Neural cell (in vitro differentiated cells): ENCODE data around the gene SDR42E1. TPM values are rescaled to one million over a fixed set of nuclear protein-coding genes. Genes with fewer than 3 reads are reported as not detected.

Experiments used
- H2AFZ ChIP-seq: fragments of 200-600, 300-800 bp; sonication (generic), shearing (Covaris generic); 2 replicates; pipeline ENCODE4 v1.6.0; 2014; ENCODE audit warnings: low read depth, mild to moderate bottlenecking, antibody characterized with exemption, low read length, moderate library complexity
- H3F3A ChIP-seq: fragments of 200-600 bp; shearing (Covaris generic); 2 replicates; pipeline ENCODE4 v1.6.1; 2016; ENCODE audit warnings: mild to moderate bottlenecking, moderate library complexity, mixed read lengths, antibody characterized with exemption, low read length; ENCODE audit not compliant: insufficient read depth, poor library complexity, severe bottlenecking
- H3K27ac ChIP-seq: fragments of 200-600, 300-800 bp; sonication (generic), shearing (Covaris generic); 2 replicates; pipeline ENCODE4 v1.5.1; 2014; ENCODE audit warnings: mild to moderate bottlenecking, low read length, moderate library complexity
- H3K27me3 ChIP-seq: fragments of 300-800, 200-600 bp; sonication (generic), shearing (Covaris generic); 2 replicates; pipeline ENCODE4 v1.6.0; 2014; ENCODE audit warnings: mild to moderate bottlenecking, low read depth, low read length, moderate library complexity; ENCODE audit not compliant: insufficient read depth
- H3K36me3 ChIP-seq: fragments of 300-800, 200-600 bp; sonication (generic), shearing (Covaris generic); 2 replicates; pipeline ENCODE4 v1.5.1; 2014; ENCODE audit warnings: mild to moderate bottlenecking, antibody characterized with exemption, low read length, moderate library complexity; ENCODE audit not compliant: insufficient read depth
- H3K4me2 ChIP-seq: fragments of 300-800, 200-600 bp; sonication (generic), shearing (Covaris generic); 2 replicates; pipeline ENCODE4 v1.6.0; 2014; ENCODE audit warnings: mild to moderate bottlenecking, low read length
- H3K4me3 ChIP-seq: fragments of 300-800, 200-600 bp; sonication (generic), shearing (Covaris generic); 2 replicates; pipeline ENCODE4 v1.5.1; 2014; ENCODE audit warnings: mild to moderate bottlenecking, low read length, moderate library complexity
- H3K79me2 ChIP-seq: fragments of 200-600 bp; shearing (Covaris generic); replicated peaks from 2 replicates; pipeline ENCODE4 v1.6.0; 2014; ENCODE audit warnings: mild to moderate bottlenecking, low read length, moderate library complexity; ENCODE audit not compliant: insufficient read depth
- H3K9ac ChIP-seq: fragments of 300-800, 200-600 bp; sonication (generic), shearing (Covaris generic); 2 replicates; pipeline ENCODE4 v1.6.1; 2016; ENCODE audit warnings: mild to moderate bottlenecking, low read length, mixed read lengths
- H3K9me2 ChIP-seq: fragments of 200-600 bp; shearing (Covaris generic); 2 replicates; pipeline ENCODE4 v1.6.1; 2016; ENCODE audit warnings: mild to moderate bottlenecking, low read length, mixed read lengths; ENCODE audit not compliant: insufficient read depth
- H3K9me3 ChIP-seq: fragments of 200-600, 300-800 bp; sonication (generic), shearing (Covaris generic); 2 replicates; pipeline ENCODE4 v1.6.1; 2016; ENCODE audit warnings: mild to moderate bottlenecking, mixed run types, low read length, moderate library complexity, mixed read lengths
- H4K20me1 ChIP-seq: fragments of 200-600 bp; shearing (Covaris generic); 2 replicates; pipeline ENCODE4 v1.6.1; 2016; ENCODE audit warnings: mild to moderate bottlenecking, mixed run types; ENCODE audit not compliant: insufficient read depth
- EP300 ChIP-seq: fragments of 450-650 bp; conservative IDR thresholded peaks from 2 replicates; pipeline ENCODE4 v1.6.1; 2014; ENCODE audit warnings: antibody characterized with exemption, mild to moderate bottlenecking, moderate library complexity; ENCODE audit not compliant: poor library complexity, severe bottlenecking
- EZH2 ChIP-seq: fragments of 200-600, 300-800 bp; shearing (Covaris generic), sonication (generic); IDR thresholded peaks from 2 replicates; pipeline ENCODE4 v1.6.1; 2014; ENCODE audit warnings: antibody characterized with exemption, low read length, borderline replicate concordance, mild to moderate bottlenecking; ENCODE audit not compliant: insufficient read depth, poor library complexity, severe bottlenecking
- MXI1 ChIP-seq: fragments of 450-650 bp; conservative IDR thresholded peaks from 2 replicates; pipeline ENCODE4 v1.6.1; 2014; ENCODE audit warnings: antibody characterized with exemption, mild to moderate bottlenecking; ENCODE audit not compliant: poor library complexity, severe bottlenecking
- POLR2AphosphoS5 ChIP-seq: IDR thresholded peaks from 2 replicates; pipeline ENCODE4 v1.6.1; 2012
- RAD21 ChIP-seq: fragments of 450-650 bp; conservative IDR thresholded peaks from 2 replicates; pipeline ENCODE4 v1.6.1; 2014; ENCODE audit warnings: antibody characterized with exemption, mild to moderate bottlenecking, moderate library complexity
- SMC3 ChIP-seq: fragments of 450-650 bp; conservative IDR thresholded peaks from 2 replicates; pipeline ENCODE4 v1.6.1; 2014; ENCODE audit warnings: antibody characterized with exemption, mild to moderate bottlenecking, moderate library complexity; ENCODE audit not compliant: poor library complexity
- TAF1 ChIP-seq: IDR thresholded peaks from 2 replicates; pipeline ENCODE4 v1.6.1; 2012; ENCODE audit warnings: low read depth
- polyA plus RNA-seq: library from polyadenylated mRNA; depleted of rRNA; stranded (reverse); fragments of >200 nt; gene quantifications from 2 replicates; pipeline ENCODE4 v1.2.3, GENCODE V29; 2014
- TF ChIP-seq, protein P1 (sequence below): fragments of 450-650 bp; IDR thresholded peaks from 2 replicates; pipeline ENCODE4 v1.5.1; 2014; ENCODE audit warnings: antibody characterized with exemption, mild to moderate bottlenecking, moderate library complexity; ENCODE audit not compliant: poor library complexity, severe bottlenecking
- TF ChIP-seq, protein P2 (sequence below): IDR thresholded peaks from 2 replicates; pipeline ENCODE4 v1.6.1; 2012; ENCODE audit warnings: borderline replicate concordance

Gene SDR42E1
- polyA plus RNA-seq, 1 donor from 2014 or later: 0.02 TPM

DNA sequence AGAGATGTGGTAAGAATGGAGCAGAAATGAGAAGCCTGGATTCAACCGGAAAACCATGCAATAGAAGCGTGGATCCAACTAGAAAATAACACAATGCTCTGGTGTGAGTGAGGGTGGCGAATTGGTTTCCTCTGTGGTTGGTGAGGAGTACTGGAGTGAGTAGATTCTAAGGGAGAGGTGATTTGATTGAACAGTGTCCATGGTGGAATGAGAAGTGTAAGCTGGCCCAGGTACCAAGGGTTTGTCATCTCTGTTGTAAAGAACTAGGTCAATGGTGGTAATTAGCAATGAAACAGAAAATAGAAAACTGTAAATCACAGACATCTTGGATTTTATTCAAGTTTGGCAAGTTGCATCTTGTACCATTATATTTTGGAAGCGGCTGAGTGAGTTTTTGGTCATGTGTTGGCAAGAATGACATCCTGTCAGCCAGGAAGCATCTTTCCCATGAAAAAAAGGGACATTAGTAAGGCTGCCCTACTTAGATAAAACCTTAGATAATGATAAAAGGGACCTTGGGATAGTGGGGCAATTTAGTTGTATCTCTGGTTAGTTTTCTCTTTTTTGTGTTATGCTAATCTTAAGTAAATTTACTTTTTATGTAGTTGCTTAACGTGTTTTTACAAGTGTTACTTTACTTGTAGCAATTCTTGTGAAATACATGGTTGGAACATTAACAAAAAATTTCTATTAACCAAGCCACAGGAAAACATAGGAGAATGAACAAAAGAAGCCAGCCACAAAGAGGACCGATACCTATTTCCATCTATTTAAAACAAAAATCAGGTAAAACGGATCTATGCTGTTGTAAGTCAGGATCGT, 44.7 kb upstream of the SDR42E1 start:
- no peak overlapping the region for H3K27ac ChIP-seq
- H3K4me2 ChIP-seq: no peak overlapping the region
- H3K79me2 ChIP-seq: no peaks in the 10 kb centered on the region
- no peaks in the 10 kb centered on the region for H3K9me2 ChIP-seq
- H4K20me1 ChIP-seq: no peaks in the 10 kb centered on the region
- no peak overlapping the region for H3K9ac ChIP-seq
- no peaks in the 10 kb centered on the region for H3K36me3 ChIP-seq
- no peaks in the 10 kb centered on the region for H3K9me3 ChIP-seq
- no peaks in the 10 kb centered on the region for H3K27me3 ChIP-seq
- H3K4me3 ChIP-seq: no peak overlapping the region
- H2AFZ ChIP-seq: no peak overlapping the region
- H3F3A ChIP-seq: no peaks in the 10 kb centered on the region
- TF ChIP-seq EZH2: no peak
- no peak for TF ChIP-seq TAF1
- TF ChIP-seq POLR2AphosphoS5: no peak
- TF ChIP-seq EP300: no peak
- TF ChIP-seq RAD21: no peak
- TF ChIP-seq, protein P1, sequence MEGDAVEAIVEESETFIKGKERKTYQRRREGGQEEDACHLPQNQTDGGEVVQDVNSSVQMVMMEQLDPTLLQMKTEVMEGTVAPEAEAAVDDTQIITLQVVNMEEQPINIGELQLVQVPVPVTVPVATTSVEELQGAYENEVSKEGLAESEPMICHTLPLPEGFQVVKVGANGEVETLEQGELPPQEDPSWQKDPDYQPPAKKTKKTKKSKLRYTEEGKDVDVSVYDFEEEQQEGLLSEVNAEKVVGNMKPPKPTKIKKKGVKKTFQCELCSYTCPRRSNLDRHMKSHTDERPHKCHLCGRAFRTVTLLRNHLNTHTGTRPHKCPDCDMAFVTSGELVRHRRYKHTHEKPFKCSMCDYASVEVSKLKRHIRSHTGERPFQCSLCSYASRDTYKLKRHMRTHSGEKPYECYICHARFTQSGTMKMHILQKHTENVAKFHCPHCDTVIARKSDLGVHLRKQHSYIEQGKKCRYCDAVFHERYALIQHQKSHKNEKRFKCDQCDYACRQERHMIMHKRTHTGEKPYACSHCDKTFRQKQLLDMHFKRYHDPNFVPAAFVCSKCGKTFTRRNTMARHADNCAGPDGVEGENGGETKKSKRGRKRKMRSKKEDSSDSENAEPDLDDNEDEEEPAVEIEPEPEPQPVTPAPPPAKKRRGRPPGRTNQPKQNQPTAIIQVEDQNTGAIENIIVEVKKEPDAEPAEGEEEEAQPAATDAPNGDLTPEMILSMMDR: no peak
- no peak for TF ChIP-seq MXI1
- TF ChIP-seq, protein P2, sequence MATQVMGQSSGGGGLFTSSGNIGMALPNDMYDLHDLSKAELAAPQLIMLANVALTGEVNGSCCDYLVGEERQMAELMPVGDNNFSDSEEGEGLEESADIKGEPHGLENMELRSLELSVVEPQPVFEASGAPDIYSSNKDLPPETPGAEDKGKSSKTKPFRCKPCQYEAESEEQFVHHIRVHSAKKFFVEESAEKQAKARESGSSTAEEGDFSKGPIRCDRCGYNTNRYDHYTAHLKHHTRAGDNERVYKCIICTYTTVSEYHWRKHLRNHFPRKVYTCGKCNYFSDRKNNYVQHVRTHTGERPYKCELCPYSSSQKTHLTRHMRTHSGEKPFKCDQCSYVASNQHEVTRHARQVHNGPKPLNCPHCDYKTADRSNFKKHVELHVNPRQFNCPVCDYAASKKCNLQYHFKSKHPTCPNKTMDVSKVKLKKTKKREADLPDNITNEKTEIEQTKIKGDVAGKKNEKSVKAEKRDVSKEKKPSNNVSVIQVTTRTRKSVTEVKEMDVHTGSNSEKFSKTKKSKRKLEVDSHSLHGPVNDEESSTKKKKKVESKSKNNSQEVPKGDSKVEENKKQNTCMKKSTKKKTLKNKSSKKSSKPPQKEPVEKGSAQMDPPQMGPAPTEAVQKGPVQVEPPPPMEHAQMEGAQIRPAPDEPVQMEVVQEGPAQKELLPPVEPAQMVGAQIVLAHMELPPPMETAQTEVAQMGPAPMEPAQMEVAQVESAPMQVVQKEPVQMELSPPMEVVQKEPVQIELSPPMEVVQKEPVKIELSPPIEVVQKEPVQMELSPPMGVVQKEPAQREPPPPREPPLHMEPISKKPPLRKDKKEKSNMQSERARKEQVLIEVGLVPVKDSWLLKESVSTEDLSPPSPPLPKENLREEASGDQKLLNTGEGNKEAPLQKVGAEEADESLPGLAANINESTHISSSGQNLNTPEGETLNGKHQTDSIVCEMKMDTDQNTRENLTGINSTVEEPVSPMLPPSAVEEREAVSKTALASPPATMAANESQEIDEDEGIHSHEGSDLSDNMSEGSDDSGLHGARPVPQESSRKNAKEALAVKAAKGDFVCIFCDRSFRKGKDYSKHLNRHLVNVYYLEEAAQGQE: no peak
- TF ChIP-seq SMC3: no peak

DNA sequence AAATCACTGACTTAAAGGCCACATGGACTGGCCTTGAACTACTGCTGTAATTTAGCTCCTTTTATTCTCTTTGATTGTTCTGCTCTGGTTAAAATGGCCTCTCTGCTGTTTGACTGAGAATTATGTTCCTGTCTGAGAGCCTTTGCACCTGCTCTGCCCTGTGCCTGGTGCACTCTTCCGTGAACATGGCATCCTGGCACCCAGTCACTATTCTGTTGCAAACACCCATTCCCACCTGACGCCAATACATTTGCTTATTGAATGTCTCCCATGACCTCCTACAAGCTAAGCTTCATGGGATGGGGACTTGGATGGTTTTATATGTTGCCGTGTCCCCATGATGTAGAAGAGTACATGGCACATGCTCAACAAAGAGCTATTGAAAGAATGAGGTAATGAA, 43.8 kb upstream of the SDR42E1 start:
- no peaks in the 10 kb centered on the region for H3K9me2 ChIP-seq
- H3K9ac ChIP-seq: no peak overlapping the region
- H4K20me1 ChIP-seq: no peaks in the 10 kb centered on the region
- TF ChIP-seq EZH2: no peak
- TF ChIP-seq TAF1: no peak
- no peak for TF ChIP-seq POLR2AphosphoS5
- TF ChIP-seq RAD21: no peak
- TF ChIP-seq, protein P1: no peak
- no peak for TF ChIP-seq SMC3
- TF ChIP-seq EP300: no peak
- no peak for TF ChIP-seq MXI1
- TF ChIP-seq, protein P2: no peak
- peak overlapping the region; percentile 14 for H2AFZ ChIP-seq
- no peaks in the 10 kb centered on the region for H3K36me3 ChIP-seq
- no peak overlapping the region for H3K4me3 ChIP-seq
- no peak overlapping the region for H3K27ac ChIP-seq
- H3F3A ChIP-seq: no peaks in the 10 kb centered on the region
- no peaks in the 10 kb centered on the region for H3K27me3 ChIP-seq
- H3K9me3 ChIP-seq: no peaks in the 10 kb centered on the region
- H3K79me2 ChIP-seq: no peaks in the 10 kb centered on the region
- no peak overlapping the region for H3K4me2 ChIP-seq
